GM12875 (cell line): ENCODE results near the gene FEN1.

Experiments
- H3K4me3 ChIP-seq: one replicate; pipeline ENCODE4 v1.5.1; 2011; ENCODE audit warnings: low read depth, low read length, control low read depth
- TF ChIP-seq, protein P1 (sequence below): IDR thresholded peaks from 2 replicates; pipeline ENCODE4 v1.5.1; 2011; ENCODE audit warnings: low read depth, mild to moderate bottlenecking, control low read depth, inconsistent platforms, low read length, moderate library complexity, borderline replicate concordance; ENCODE audit not compliant: insufficient read depth

FEN1 gene

DNA sequence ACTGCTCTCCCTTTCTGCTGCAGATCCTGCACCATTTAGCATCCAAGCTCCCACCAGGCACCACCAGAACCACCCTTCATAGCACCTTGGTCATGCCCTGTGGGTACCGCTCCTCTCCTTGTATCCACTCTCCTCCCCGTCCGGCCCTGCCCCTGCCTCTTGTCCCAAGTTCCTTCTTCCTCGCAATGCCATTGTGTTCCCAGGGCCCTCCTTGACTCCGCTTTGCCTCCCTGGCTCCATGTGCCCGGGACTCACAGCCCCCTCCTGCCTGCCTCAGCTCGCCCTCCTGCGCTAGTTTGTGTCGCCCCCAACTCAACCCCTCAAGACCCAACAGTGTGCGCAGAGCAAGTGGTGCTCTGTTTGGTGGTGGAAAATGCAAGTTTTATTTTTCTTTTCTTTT lies 46.2 kb downstream of the FEN1 start:
- TF ChIP-seq, protein P1, sequence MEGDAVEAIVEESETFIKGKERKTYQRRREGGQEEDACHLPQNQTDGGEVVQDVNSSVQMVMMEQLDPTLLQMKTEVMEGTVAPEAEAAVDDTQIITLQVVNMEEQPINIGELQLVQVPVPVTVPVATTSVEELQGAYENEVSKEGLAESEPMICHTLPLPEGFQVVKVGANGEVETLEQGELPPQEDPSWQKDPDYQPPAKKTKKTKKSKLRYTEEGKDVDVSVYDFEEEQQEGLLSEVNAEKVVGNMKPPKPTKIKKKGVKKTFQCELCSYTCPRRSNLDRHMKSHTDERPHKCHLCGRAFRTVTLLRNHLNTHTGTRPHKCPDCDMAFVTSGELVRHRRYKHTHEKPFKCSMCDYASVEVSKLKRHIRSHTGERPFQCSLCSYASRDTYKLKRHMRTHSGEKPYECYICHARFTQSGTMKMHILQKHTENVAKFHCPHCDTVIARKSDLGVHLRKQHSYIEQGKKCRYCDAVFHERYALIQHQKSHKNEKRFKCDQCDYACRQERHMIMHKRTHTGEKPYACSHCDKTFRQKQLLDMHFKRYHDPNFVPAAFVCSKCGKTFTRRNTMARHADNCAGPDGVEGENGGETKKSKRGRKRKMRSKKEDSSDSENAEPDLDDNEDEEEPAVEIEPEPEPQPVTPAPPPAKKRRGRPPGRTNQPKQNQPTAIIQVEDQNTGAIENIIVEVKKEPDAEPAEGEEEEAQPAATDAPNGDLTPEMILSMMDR, result no peak
- no peak overlapping the region for H3K4me3 ChIP-seq

GRCh38 chr11:61839742-61840141 lies 47.0 kb downstream of the FEN1 start:
- no peak overlapping the region for H3K4me3 ChIP-seq
- TF ChIP-seq, protein P1, result no peak

DNA sequence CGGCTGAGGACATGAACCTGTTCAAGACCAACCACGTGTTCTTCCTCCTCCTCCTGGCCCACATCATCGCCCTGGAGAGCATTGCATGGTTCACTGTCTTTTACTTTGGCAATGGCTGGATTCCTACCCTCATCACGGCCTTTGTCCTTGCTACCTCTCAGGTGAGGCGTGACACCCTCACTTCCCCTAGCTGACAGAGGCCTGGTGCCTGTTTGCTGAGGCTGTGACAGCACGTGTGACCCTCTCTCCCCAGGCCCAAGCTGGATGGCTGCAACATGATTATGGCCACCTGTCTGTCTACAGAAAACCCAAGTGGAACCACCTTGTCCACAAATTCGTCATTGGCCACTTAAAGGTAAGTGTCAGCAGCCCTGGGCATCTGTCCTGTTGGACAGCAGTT lies 47.7 kb downstream of the FEN1 start:
- TF ChIP-seq, protein P1, result no peak
- no peak overlapping the region for H3K4me3 ChIP-seq

DNA sequence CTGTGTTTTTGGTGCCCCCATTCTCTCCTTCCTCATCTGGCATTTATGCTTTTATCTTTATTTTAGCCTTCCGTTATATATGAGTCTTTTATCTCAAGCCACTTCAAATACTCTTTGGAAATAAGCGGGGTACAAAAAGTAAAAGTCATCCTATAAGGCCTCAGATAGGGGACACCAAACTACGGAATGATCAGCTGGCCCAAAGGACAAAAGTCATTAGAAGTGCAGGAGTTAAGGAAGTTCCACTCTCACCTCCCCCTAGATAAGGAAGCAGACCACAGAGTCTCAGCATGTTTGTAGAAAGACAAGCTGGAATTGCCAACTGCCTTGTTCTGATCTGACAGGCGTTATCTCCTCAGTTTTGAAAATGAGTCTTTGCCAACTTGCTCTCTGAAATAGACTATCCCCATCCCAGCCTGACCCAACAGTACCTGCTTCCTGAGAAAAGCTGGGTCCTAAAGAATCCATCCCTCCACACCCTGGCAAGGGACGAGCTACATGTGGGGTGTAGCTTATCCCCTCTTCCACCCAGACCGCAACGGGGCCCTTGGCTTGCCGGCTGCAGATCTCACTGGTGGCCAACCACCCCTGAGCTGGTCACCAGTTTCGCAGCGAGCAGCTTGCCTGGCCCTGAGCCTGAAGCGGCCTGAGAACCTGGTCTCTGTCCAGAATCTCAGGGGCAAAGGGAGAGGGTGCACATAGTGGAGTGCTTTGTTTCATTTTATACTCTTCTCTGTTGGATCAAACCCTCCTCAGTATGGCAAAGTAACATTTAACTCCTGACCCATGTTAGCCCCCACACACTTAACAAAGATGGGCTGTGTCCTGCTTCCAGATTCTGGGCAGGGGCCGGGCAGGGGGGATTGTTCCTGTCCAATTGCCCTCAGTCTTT lies 49.2 kb downstream of the FEN1 start:
- H3K4me3 ChIP-seq, result no peak overlapping the region
- TF ChIP-seq, protein P1, result no peak

- no peak overlapping the region for H3K4me3 ChIP-seq
- TF ChIP-seq, protein P1, result no peak
Measured at GRCh38 chr11:61842528-61842820, 49.8 kb downstream of the FEN1 start.

- TF ChIP-seq, protein P1, result no peak
- no peak overlapping the region for H3K4me3 ChIP-seq
Measured at GRCh38 chr11:61844909-61845565, 52.3 kb downstream of the FEN1 start.

GRCh38 chr11:61846362-61847020 lies 53.8 kb downstream of the FEN1 start:
- no peak overlapping the region for H3K4me3 ChIP-seq
- TF ChIP-seq, protein P1, result no peak
